Activated CD4-positive, alpha-beta T cell treated with anti-CD3 and anti-CD28 coated beads, Interleukin-2, Interleukin-4, amounts not matched to agents 100 ng/mL and 50 ng/mL, durations not matched to agents 16 hours and 8 hours (primary cell): ENCODE measurements around the gene NT5C2.
"Not testable (repeated sequence)": the region's sequence is repeated elsewhere in the genome, so short reads cannot be mapped to it uniquely, and the experiment has no call there.

Source experiments
- DNase-seq: peaks from one replicate; pipeline ENCODE4 v3.0.0-alpha.2; 2020; ENCODE audit warnings: low spot score

NT5C2 gene

DNA sequence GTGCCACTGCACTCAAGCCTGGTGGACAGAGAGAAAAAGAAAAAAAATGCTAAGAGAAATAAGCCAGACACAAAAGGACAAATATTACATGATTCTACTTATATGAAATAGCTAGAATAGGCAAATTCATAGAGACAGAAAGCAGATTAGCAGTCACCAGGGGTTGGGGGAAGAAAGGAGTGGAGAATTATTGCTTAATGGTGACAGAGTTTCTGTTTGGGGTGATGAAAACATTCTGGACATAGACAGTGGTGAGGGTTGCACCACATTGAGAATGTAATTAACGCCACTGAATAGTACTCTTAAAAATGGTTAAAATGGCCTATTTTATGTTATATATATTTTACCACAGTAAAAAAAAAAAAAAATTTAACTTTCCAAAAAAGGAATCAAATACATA, 6.4 kb upstream of the NT5C2 start:
- no peak for DNase-seq

DNA sequence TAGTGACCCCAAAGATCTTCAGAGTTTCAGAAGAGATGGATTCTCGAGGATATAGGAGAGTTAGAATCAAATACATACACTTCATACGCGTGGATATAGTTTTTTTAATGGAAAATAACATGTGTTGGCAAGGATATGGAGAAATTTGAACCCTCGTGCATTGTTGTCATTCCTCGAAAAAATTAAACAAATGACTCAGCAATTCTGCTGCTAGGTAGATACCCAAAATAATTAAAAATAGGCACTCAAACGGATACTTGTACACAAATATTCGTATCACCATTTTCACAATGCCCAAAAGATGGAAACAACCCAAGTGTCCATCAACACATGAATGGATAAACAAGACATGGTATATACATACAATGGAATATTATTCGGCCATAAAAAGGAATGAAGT, 5.6 kb upstream of the NT5C2 start:
- DNase-seq = no peak

DNA sequence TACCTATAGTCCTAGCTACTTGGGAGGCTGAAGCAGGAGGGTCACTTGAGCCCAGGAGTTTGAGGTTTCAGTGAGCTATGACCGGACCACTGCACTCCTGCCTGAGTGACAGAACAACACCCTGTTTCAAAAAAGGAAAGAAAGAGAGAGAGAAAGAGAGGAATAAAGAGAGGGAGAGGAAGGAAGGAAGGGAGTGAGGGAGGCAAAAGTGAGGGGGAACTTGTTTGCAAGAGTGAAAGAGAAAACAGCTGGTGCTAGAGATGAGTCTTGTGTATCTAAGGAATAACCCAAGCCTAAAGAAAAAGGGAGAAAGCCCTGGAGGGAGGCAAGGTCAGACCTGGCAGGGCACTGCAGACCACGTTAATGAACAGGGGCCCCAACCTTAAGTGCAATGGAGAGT, 4.8 kb upstream of the NT5C2 start:
- DNase-seq = no peak

DNA sequence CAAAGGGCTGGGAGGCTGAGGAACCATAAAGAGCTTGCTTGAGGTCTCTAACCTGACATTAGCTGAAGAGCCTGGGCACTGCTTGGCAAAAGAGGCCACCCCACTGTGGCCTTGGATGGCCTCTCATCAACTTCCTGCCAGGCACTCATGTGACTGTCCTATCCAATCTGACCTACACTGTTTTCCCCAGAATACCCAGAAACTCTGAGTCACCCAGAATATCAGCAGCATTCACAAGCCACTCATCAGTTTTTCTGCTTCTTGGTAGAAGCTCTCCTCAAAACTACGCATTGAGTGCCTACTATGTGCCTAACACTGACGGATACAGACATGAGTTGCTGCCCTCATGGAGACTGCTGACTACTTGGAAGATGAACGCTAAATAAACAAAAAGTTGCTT, 4.1 kb upstream of the NT5C2 start:
- peak; percentile 51 for DNase-seq

DNA sequence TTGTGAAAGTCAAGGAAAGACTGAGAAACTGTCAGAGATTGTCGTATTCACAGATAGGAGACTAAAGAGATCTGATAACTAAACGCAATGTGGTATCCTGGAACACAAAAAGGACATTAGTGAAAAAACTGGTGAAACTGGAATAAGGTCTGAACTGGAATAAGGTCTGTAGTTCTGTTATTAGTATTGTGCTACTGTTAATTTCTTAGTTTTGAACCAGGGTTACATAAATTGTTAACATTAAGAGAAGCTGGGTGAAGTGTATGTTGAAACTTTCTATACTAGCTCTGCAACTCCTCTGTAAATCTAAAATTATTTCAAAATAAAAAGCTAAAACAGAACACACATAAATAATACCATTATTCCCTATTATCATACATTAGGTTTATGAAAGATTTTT, 3.4 kb upstream of the NT5C2 start:
- no peak for DNase-seq

DNA sequence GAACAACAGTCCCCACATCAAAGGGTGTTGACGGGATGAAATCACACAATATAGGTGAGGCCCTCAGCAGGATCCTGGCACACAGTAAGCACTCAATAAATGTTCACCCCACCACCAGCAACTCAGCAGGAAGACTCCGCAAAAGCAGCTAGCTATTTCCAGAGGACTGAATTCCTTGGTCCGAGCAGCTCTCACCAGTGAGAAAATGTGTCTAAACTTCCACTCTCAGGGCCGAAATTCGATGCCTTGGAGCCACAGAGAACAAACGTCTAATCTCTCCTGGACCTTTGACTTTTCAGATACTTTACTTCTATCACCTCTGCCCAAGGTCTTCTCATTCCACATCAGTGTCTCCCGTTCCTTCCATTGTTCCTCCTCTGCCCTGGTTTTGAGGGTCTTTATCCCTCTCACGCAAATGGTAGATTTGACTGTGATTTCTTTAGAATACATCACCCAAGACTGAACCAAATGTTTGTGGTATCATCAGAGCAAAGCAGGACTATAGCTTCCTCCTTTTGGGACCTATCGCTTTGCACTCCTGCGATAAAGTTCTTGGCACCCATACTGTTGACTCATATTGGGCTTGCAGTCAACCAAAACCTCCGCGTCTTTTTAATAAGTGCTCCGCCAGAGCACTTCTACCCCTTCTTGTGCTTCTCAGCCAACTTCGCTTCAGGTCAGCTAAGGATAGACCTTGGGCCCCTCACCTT, 903 bp upstream of the NT5C2 start:
- no peak for DNase-seq

DNA sequence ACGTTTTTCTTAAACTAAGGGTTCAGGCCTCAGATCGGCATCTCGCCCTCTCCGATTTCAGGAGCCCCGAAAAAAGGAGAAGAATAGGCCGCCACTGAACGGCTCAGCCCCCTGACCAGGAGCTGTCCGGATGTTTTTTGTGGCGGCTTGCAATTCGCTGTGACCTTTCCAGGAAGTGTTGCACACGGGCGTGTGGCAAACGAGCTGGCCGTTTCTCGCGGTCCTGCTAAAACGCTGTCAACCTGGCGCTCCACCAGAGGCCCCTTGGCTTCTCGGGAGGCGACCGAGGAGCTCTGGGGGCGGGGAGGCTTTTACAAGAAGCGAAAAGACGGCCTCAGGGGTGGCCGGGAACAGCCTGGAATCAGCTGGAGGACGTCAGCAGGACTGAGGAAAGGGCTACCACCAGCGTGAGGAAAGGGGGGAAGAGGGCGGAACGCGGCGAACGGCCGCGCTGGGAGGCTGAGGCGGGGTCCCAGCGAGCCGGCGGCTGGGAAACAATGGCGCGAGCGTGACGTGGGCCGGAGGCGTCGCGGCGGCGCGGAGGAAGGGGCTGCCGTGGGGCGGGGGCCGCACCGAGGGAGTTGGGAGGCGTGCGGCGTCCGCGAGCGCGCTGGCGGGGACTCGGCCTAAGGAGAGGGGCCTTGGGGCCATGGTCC, 493 bp downstream of the NT5C2 start:
- peak; percentile 72 for DNase-seq

DNA sequence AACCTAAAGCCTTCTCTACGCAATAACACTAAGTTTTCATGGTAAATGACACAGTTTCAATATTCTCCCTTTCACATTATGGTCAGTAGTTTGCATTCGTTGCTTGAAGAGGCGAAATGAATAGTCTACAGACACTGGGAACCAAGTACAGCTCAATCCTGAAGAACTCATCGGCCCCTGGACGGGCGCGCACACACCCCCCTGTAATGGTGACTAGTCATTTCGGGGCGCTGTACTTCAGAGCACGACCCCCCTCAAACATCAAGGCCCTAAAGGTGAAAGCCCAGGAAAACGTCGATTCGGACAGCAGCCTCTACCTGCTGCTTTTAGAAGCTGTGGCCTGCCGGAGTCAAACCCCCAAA, 1.0 kb downstream of the NT5C2 start:
- peak; percentile 26 for DNase-seq

DNA sequence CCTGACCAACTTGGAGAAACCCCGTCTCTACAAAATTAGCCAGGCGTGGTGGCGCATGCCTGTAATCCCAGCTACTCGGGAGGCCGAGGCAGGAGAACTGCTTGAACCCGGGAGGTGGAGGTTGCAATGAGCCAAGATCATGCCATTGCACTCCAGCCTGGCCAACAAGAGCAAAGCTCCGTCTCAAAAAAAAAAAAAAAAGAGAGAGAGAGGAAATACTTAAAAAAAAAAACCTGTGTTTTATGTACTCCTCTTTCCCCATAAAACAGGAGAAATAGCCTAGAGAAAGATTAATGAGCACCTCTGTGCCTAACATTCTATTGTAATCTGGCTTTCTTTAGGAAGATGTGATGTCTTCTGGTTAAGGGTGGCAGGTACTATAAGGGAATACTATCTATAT, 1.9 kb downstream of the NT5C2 start:
- DNase-seq = not testable (repeated sequence)

DNA sequence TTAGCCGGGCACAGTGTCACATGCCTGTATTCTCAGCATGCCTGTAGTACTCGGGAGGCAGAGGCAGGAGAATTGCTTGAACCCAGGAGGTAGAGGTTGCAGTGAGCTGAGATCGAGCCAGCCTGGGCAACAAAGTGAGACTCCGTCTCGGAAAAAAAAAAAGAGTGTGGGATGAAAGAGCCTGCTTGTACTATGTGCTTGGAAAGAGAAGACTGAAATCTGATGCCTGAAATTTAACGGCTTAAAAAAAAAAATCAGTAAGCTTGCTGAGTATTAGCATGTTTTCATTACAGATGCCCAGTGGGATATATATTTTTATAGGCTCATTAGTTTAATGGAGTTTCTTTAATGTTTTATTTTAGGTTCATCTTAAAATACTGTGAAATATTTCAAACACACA, 4.2 kb downstream of the NT5C2 start:
- no peak for DNase-seq

DNA sequence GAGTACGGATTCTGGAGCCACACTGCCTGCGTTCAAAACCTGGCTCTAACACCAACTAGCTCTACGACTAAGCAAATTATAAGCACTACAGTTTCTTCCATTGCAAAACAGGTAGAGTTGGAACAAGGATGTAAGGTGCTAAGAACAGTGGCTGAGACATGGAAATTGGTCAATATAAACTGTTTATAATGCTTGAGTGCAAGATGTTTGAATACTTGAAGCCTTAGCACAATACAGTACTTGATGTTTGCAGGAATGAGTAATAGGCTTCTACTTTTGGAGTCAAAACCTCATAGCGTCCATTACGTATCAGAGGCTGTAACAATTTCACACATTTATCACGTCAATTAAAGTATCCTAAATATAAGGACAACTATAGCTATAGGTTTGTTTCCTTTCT, 6.9 kb downstream of the NT5C2 start:
- DNase-seq = no peak

DNA sequence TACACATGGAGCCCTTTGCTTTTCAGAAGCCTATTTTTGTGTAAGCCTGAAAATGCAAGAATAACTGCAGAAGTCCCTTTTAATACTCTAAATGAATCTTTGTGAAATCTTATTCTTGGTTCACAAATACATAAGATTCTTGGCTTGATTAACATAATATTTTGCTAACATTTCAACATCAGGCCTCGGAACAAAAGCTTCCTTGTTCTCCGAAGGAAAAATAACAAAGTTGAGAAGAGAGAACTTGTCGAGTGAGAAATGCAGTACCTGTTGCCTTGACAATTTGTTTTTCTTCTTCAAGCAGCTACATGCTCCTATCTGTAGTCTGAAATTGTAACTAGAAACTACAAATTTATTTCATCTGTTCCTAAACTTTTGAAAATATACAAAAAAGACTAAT, 8.5 kb downstream of the NT5C2 start:
- DNase-seq = no peak

DNA sequence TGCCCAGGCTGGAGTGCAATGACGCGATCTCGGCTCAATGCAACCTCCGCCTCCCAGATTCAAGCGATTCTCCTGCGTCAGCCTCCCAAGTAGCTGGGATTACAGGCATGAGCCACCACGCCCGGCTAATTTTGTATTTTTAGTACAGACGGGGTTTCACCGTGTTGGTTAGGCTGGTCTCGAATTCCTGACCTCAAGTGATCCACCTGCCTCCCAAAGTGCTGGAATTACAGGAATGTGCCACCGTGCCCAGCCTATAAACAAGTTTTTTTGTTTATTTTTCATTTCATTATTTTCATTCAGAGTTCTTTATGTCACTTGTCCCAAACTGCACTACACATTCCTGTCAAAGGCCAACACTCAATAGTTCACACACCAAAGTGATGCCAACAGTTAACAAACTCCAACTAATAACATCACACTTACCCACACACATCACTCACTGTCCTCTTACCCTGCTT, 9.1 kb downstream of the NT5C2 start:
- not testable (repeated sequence) for DNase-seq

DNA sequence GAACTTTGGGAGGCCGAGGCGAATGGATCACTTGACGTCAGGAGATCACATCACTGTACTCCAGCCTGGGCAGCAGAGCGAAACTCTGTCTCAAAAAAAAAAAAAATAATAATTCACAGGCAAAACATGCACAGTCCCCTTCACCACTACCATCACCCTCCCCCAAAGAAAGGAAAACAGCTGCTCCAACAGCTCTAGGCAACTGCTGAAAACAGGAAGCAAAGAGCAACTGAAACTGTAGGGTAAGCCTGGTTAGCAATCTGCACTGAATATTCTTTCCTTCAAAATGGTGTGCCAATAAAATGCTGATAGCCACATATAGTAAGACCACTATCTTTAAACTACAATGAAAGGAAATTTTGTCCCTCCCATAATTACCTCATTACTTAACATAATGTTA, 11.8 kb downstream of the NT5C2 start:
- DNase-seq = no peak

DNA sequence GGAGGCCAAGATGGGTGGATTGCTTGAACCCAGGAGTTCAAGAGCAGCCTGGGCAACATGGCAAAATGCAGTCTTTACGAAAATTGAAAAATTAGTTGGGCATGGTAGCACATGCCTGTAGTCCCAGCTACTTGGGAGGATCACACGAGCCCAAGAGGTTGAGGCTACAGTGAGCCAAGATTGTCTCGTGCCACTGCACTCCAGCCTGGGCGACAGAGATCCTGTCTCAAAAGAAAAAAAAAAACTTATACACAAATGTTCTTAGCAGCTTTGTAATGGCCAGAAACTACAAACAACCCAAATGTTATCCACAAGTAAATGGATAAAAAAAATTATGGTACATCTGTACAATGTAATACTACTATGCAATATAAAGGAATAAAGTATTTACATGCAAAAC, 12.6 kb downstream of the NT5C2 start:
- DNase-seq = no peak

DNA sequence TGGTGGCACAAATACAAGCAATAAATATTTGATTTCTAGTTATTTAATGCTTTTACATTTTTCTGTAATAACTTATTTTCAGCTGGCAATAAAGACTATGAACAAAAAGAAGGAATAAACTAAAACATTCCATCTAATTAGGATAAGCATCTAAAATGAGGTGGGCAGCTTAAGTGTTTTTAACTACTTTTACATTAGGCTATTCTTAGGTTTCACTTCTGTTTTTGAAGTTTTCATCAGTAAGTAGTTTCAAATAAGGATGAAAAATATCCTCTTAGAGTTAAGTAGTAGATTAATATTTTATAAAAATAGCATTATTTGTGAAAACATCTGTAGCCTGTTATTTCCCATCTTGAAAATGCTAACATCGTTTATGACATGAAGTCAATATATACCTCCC, 15.9 kb downstream of the NT5C2 start:
- DNase-seq = no peak

DNA sequence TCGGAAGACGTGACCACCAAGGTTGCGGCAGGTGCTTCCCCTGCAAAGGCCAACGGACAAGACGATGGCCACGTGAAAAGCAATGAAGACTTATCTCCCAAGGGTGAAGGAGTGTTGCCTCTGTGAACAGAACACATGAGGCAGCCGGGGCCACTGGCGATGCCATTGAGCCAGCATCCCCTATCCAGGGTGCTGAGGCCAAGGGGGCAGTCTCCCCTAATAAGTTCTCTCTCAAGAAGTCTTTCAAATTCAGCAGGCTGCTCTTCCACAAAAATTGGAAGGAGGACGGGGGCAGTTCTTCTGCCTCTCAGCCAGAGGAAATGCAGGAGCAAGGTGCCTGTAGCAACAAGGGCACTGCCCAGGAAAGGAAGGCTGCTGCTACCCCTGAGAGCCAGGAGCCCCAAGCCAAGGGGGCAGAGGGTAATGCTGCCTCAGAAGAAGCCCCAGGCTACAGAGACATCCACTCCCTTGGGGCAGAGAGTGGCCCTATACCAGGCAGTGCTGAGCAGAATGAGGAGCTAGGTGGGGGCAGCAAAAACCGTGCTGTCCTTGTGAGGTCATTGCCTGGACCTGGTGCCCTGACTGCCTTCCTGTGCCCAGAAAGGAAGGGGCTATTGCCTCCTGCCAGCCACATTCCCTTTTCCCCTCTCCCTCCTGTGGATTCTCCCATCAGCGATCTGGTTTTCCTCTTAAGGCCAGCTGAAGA, 17.3 kb downstream of the NT5C2 start:
- DNase-seq = no peak

DNA sequence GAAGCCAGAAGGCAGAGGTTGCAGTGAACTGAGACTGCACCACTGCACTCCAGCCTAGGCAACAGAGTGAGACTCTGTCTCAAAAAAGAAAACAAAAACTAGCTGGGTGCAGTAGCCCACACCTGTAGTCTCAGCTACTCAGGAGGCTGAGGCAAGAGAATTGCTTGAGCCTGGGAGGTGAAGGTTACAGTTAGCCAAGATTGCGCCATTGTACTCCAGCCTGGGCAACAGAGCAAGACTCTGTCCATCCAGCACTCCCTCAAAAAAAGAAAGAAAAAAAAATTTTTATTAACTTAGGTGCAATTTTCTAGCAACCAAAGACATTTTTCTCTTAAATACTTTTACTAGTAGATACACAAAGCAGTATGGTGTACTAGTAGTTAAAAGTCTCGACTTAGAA, 18.7 kb downstream of the NT5C2 start:
- not testable (repeated sequence) for DNase-seq

DNA sequence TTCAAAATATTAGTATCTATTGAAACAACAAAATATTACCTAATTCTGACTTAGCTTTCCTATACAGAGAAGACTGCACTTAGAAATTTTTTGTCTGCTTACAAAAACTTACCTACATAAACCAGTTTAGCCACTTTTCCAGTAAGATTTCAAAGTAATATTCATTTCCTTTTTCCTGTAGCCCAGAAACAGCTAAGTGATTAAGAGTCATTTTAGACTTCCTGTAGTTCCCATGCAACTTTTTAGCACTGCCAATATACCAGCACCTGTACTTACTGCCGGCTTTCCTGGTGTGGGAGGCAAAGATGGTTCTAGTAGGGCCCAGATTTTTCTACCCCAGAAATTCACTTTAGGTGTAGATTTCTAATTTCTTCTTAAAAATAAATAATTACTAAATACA, 21.8 kb downstream of the NT5C2 start:
- peak; percentile 13 for DNase-seq

DNA sequence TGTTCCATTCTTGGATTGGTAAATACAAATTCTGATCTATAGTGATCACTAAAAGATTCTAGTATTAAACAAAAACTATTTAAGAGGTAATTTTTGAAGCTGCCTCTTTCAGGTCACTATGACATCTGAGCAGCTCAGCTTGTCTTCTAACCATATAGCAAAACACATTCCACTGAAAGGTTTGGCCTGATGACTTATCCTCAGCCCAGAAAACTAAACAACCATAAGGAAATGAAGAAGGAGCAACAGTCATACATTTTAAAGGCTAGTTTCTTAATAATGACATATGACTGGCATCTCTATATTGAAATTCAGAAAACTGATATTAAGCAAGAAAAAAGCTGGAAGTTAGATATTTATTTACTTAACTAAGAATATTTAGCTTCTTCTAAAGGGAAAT, 24.6 kb downstream of the NT5C2 start:
- no peak for DNase-seq

DNA sequence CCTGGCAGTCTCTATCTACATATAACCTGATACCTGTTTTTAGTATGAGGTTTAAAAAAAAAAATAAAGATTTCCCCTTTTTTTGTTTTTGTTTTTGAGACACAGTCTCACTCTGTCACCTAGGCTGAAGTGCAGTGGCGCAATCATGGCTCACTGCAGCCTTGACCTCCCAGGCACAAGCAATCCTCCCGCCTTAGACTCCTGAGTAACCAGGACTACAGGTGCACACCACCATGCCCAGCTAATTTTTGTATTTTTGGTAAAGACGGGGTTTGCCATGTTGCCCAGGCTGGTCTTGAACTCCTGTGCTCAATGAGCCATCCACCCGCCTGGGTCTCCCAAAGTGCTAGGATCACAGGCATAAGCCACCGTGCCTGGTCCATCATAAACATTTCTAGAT, 25.5 kb downstream of the NT5C2 start:
- not testable (repeated sequence) for DNase-seq

DNA sequence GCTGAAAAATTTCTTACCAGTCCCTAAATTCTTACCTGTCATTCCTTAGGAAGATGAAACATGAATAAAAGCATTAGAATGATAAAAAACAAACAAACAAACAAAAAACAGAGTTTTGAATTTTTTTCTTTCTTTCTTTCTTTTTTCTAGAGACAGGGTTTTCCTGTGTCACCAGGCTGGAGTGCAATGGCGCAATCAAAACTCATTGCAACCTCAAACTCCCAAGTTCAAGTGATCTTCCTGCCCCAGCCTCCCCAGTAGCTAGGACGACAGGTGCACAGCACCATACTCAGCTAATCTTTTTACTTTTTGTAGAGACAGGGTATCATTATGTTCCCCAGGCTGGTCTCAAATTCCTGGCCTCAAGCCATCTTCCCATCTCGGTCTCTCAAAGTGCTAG, 26.5 kb downstream of the NT5C2 start:
- no peak for DNase-seq

DNA sequence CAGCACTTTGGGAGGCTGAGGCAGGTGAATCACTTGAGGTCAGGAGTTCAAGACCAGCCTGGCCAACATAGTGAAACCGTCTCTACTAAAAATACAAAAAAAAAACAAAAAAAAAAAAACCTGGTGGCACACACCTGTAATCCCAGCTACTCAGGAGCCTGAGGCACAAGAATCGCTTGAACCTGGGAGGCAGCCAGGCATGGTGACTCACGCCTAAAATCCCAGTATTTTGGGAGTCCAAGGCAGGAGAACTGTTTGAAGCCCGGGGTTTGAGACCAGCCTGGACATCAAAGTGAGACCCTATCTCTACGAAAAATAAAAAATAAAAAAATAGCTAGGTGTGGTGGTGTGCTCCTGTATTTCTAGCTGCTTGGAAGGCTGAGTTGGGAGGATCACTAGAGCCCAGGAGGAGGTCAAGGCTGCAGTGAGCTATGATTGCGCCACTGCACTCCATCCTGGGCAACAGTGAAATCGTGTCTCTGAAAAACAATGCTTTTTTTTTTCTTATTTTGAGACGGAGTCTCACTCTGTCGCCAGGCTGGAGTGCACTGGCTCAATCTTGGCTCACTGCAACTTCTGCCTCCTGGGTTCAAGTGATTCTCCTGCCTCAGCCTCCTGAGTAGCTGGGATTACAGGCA, 29.2 kb downstream of the NT5C2 start:
- not testable (repeated sequence) for DNase-seq
